ENCODE results near the gene FAM13A.

The FAM13A gene

GRCh38 chr4:88939697-88940096 is 117.3 kb downstream of the FAM13A start:
- Histone ChIP-seq H3K27ac (replicated peaks) (no peak overlapping the region), H3K4me3 (replicated peaks; ENCODE audit: insufficient read depth, low read length) (no peak overlapping the region), H3K27me3 (ENCODE audit: insufficient read depth, poor library complexity, severe bottlenecking) (no peaks in the 10 kb centered on the region)
- DNase-seq (ENCODE audit: low read depth in 1 of 2, low spot score in 1 of 2) = no peak
- TF ChIP-seq CTCF (IDR thresholded peaks at IDR 0.05; ENCODE audit: insufficient read depth, low read length) = no peak
- TF ChIP-seq GABPA (IDR thresholded peaks at IDR 0.05; ENCODE audit: low read depth) = no peak
- TF ChIP-seq SPI1 (IDR thresholded peaks at IDR 0.05; ENCODE audit: borderline replicate concordance, low read depth) = no peak
- TF ChIP-seq REST (IDR thresholded peaks at IDR 0.05; ENCODE audit: insufficient replicate concordance, low read depth) = no peak
- no peak for TF ChIP-seq POLR2AphosphoS5 (IDR thresholded peaks at IDR 0.05; ENCODE audit: low read depth)

GRCh38 chr4:88938138-88938537 is 118.8 kb downstream of the FAM13A start:
- no peak for DNase-seq (ENCODE audit: low read depth in 1 of 2, low spot score in 1 of 2)
- H3K27ac ChIP-seq (replicated peaks) = no peak overlapping the region
- H3K4me3 ChIP-seq (replicated peaks; ENCODE audit: insufficient read depth, low read length) = no peak overlapping the region
- no peaks in the 10 kb centered on the region for H3K27me3 ChIP-seq (ENCODE audit: insufficient read depth, poor library complexity, severe bottlenecking)
- TF ChIP-seq SPI1 (IDR thresholded peaks at IDR 0.05; ENCODE audit: borderline replicate concordance, low read depth) (no peak), REST (IDR thresholded peaks at IDR 0.05; ENCODE audit: insufficient replicate concordance, low read depth) (no peak), CTCF (IDR thresholded peaks at IDR 0.05; ENCODE audit: insufficient read depth, low read length) (no peak), GABPA (IDR thresholded peaks at IDR 0.05; ENCODE audit: low read depth) (no peak), POLR2AphosphoS5 (IDR thresholded peaks at IDR 0.05; ENCODE audit: low read depth) (no peak)

GRCh38 chr4:88937081-88937480 is 119.9 kb downstream of the FAM13A start:
- TF ChIP-seq CTCF (IDR thresholded peaks at IDR 0.05; ENCODE audit: insufficient read depth, low read length) (no peak), POLR2AphosphoS5 (IDR thresholded peaks at IDR 0.05; ENCODE audit: low read depth) (no peak), GABPA (IDR thresholded peaks at IDR 0.05; ENCODE audit: low read depth) (no peak), REST (IDR thresholded peaks at IDR 0.05; ENCODE audit: insufficient replicate concordance, low read depth) (no peak), SPI1 (IDR thresholded peaks at IDR 0.05; ENCODE audit: borderline replicate concordance, low read depth) (no peak)
- H3K27me3 ChIP-seq (ENCODE audit: insufficient read depth, poor library complexity, severe bottlenecking) = no peaks in the 10 kb centered on the region
- no peak overlapping the region for H3K4me3 ChIP-seq (replicated peaks; ENCODE audit: insufficient read depth, low read length)
- DNase-seq (ENCODE audit: low read depth in 1 of 2, low spot score in 1 of 2) = no peak
- H3K27ac ChIP-seq (replicated peaks) = no peak overlapping the region

Measured in HL-60 (cell line).